Ecto neural progenitor cell (in vitro differentiated cells): Measurements from ENCODE around the gene DOK6.
"Not testable (repeated sequence)": the region's sequence is repeated elsewhere in the genome, so short reads cannot be mapped to it uniquely, and the experiment has no call there.

Source experiments
- DNase-seq: peaks from one replicate; pipeline ENCODE4 v3.0.0-alpha.2; 2018; ENCODE audit warnings: low spot score

DOK6 gene

DNA sequence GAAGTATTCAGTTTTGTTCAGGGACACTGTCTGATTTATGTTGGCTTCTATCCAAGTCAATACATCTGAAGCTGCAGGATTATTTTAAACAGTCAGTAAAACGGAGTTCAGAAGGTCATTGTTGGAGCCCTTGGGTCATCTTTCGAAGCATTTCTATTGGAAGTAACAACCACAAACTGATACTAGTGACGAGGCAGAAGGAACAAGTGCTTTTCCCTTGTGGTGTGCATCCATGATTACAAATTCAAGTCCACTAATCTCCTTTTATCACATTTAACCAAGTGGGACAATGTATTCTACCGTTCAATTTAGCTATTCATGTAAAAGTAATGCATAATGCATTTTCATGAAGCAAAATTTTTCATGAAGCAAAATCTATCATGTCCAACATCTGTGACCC, 470.0 kb downstream of the DOK6 start:
- no peak for DNase-seq

DNA sequence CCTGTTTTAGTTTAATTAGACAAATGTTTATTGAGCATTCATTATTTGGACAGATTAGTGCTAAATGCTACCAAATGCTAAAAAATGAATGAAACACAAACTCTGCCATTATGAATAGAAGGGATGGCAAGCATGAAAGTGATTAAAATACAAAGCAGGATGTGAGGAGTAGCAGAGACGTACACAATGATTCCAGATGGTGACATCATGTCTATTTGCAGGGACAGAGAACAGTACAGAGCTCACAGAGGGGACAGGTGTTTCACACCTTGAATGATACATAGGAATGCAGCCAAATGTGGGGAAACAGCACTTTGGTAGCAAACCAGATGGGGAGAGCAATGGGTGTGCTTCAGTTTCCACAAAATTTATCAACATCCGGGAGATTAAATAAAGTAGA, 470.7 kb downstream of the DOK6 start:
- DNase-seq: no peak

DNA sequence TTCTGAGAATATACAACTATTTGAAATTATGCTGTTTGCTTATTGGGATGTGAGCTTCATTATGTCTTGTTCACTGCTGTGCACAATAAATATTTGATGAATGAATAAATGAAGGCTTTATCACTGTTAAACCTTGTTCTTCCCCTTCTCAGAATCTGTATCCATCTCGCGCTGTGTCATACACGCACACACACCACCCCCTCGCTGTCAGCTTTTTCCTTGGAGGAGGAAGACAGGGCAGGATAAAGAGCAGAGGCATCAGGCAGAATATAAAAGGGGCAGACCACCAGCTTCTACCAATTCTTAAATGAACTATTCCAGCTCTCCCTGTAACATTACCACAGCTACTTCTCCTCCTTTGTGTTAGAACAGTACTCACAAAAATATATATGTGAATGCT, 472.0 kb downstream of the DOK6 start:
- DNase-seq: no peak

DNA sequence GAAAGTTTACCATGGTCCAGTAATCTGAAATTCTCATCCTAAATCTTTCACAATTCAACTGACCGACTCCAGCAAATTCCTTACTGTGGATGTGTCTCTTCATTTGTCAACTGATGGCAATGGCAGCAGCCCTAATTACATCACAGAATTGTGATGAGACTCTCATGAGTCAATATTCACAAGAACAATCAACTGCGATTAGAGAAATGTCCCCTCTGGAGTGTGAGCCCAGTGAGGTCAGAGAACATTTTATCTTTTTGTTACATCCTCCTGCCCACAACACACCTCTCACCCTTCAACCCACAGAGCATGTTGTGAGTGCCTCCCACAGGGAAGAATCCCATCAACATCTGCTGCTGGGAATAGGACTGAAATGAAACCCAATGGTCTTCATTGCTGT, 473.4 kb downstream of the DOK6 start:
- no peak for DNase-seq

DNA sequence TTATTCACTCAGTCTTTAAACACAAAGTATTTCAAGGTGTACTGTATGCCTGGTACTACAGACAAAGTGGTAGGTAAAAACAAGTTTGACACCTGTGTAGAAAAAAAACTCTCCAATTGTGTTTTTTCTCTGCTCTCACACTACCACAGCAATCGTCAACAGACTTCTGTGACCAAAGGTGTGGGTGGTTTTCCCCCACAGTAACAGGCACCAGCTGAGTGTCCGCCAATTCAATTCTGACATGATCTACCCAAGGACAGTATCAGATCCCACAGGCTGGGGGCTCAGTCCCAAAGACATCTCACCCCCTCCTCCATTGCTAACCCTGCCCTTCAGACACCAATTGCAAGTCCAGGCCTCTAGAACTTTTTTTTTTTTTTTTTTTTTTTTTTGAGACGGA, 475.8 kb downstream of the DOK6 start:
- DNase-seq: no peak

DNA sequence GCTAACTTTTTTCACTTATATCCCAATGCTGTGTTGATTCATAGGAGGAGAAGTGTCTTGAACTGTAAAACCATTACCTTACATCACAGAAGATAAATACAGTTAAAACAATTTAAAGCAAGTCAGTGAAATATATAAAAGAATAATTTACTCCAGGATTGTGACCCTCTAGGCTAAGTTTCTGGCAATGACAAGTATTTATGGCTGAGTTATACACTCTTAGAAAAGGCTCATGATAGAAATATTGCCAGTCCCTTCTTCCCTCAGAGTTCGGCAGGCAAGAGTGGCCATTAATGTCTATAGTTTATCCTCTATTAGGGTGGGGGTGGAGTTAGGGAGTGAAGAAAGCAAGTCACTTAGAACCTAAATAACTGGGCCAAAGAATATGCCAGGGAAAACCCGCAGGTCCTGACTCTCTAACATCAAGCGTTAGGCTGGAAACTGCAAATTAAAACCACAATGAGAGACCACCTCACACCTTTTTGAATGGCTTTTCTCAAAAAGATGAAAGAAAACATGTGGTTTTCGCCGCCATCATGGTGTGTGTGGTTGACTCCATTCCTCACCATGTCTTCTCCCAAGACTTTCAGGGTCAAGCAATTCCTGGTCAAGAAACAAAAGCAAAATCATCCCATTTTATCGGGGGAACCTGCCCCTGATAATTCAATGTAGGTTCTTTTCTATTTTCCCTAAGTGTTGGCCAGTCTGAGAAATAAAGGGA, 477.7 kb downstream of the DOK6 start:
- no peak for DNase-seq

DNA sequence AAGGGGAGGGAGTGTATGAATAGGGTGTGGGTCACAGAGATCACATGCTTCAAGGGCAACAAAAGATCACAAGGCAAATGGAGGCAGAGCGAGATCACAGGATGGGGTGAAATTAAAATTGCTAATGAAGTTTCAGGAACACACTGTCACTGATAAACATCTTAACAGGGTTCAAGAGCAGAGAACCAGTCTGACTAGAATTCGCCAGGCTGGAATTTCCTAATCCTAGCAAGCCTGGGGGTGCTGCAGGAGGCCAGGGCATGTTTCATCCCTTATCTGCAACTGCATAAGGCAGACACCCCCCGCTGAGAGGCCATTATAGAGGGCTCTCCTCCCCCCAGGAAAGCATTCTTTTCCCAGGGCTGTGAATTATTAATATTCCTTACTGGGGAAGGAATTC, 478.4 kb downstream of the DOK6 start:
- DNase-seq: not testable (repeated sequence)

DNA sequence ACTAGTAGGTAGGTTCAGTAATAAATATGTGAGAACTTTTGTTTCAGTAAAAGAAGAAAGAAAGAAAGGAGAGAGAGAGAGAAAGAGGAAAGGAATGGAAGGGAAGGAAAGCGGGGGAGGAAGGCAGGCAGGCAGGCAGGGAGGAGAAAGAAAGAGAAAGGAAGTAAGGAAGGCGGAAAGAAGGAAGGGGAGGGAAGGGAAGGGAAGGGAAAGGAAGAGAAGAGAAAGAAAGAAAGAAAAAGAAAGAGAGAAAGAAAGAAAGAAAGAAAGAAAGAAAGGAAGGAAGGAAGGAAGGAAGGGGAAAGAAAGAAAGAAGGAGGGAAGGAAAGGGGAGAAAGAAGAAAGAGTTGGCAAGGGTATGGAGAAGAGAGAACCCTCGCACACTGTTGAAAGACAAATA, 479.4 kb downstream of the DOK6 start:
- DNase-seq: no peak

DNA sequence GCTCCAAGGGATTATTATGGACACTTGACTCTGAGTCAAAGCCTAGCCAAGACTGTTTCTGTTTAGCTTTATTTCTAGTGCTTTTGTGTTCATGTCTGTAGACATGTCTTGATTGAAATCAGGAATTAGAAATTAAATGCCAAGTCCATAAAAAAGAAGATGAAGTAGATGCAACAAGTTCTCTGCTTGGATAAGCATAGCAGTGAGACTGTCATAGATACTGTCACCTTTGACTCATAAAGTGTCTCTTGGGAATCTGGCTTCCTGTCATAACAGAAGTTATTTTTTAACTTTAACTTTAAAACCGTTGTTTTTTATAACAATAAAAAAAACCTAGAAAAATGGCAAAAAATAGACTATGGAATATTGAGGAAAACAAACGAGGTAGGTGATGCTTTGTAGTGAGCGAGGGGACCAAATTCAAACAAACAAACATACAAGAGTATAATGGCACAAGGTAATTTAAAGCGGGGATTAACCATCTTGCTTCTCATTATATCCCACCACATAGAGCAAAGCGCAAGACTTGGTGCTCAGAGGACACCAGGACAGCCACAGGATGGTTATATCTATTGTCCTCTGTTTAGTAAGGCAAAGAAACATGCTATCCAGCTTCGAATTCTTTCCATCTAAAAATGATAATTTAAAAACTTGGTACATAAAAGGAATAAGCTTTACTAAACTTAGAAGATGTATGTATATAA, 482.4 kb downstream of the DOK6 start:
- no peak for DNase-seq

DNA sequence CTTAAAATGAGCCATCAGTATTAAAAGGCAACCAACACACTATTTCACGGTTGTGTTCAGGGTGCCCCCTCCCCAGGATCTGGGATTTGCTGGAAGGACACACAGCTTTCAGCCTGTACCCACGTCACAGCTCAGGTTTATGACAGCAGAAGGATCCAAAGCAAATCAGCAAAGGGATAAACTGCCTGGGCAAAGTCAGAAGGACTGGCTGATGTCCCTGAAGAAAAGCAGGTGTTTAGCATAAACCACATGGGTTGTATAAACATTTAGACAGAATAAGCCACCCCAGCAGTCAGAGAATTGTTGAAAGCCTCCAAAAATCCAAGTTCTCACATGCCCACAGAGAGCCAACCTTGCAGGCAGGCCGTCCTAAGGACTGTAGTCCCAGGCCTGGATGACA, 483.1 kb downstream of the DOK6 start:
- DNase-seq: no peak

DNA sequence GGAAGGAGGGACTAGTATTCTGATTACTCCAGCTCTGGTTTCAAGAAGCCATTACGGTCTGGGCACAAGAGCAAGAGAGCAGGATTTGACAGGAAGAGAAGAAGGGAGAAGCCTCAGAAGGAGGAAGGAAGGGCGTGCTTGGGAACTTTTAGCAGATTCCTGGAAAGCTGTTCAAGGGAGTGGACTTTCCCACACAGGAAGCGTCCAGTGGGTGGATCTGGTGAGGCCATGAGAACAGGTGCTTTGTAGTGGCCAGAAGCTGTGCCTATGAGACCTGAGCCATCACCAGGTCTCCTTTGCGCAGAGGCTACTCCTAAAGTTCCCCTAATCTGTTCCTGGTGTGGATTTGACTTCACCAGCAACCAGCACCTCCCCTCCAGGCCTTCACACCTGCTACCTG, 484.7 kb downstream of the DOK6 start:
- DNase-seq: no peak

DNA sequence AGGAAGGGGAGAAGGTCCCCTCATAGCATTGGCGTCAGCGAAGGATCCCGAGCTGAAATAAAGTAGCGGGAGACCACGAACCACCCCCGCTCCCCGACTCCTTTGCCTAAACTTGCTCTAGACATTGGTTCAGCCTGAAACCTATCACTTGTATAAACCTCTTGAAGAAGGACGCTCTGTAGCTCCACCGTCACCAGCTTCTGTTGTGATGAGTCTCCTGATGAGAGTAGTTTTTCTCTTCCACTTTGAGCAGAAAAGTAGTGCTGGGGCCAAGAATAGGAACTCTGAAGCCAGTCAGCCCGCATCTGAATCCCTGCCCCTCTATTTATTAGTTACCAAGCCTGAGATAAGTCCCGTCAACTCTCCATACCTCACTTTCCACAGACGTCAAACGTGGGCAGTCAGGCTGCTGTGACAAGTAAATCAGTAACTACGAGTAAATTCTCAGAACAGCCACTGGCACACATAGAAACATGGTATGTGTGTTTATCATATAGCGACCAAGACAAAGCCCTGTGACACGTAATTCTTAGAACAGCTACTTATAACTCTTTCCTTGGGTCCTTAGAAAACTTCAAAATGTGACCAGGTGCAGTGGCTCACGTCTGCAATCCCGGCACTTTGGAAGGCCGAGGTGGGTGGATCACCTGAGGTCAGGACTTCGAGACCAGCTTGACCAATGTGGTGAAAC, 485.3 kb downstream of the DOK6 start:
- no peak for DNase-seq

DNA sequence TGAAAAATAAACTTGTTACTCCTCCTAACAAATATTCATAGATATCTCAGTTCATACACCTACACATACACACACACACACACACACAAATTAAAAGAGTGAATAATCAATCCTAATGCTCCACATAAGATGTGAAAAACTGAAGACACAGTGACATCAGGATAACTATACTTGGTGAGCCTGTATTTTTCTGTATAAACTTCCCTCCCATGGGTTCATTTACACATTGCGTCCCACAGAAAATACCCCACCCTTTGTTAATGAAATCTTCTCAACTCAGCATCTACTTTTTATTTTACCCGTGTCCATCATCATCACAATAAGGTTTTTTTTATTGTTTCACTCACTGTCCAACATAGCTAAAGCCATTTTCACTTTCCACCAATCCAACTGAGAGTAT, 486.6 kb downstream of the DOK6 start:
- DNase-seq: no peak

DNA sequence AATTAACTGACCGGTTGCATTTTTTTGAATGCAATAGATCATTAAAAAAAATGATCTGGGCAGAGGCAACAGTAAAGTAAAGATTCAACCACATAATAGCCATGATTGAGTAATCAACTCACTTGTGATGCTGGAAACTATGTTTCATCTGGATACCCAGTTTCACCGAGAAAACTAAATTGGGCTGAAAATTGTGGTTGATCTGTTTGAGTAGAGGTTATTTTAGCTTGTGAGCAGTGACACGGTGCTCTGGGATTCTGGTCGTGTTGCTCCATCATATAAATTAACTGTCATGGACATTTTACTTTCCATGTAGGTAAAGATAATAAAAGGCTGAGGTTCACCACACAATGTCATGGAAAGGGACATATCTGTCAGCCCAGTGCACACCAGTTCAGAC, 488.3 kb downstream of the DOK6 start:
- no peak for DNase-seq

DNA sequence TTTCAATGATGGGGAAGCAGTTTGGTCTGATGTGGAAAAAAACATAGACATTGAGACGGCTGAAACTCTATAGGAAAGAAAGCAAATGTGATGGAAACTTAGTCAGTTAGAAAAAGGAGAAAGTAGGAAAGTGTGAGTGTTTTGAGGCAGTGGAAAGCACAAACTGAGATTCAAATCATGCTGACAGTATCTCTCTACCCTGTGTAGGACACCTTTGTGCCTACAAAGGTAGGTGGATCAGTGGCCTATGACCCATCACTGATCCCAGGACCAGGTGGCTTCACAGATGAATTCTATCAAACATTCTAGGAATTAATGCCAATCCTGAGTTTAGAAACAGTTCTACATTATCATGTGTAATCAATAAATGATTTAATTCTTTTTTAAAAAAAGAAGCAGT, 489.9 kb downstream of the DOK6 start:
- no peak for DNase-seq

DNA sequence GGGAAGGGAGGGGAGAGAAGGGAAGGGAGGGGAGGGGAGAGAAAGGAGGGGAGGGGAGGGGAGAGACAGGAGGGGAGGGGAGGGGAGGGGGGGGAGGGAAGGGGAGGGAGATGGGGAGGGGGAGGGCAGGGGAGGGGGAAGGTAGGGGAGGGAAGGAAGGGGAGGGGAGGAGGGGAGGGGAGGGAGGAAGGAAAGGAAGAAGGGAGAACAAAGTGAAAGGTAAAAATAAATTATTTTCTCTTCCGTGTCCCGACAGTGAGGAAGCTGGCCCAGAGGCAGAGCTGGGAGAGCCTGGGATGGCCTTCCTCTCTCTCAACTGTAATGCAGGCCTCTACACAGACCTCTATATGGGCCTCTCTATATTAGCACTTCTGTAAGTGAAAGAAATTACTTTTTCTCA, 493.8 kb downstream of the DOK6 start:
- no peak for DNase-seq

DNA sequence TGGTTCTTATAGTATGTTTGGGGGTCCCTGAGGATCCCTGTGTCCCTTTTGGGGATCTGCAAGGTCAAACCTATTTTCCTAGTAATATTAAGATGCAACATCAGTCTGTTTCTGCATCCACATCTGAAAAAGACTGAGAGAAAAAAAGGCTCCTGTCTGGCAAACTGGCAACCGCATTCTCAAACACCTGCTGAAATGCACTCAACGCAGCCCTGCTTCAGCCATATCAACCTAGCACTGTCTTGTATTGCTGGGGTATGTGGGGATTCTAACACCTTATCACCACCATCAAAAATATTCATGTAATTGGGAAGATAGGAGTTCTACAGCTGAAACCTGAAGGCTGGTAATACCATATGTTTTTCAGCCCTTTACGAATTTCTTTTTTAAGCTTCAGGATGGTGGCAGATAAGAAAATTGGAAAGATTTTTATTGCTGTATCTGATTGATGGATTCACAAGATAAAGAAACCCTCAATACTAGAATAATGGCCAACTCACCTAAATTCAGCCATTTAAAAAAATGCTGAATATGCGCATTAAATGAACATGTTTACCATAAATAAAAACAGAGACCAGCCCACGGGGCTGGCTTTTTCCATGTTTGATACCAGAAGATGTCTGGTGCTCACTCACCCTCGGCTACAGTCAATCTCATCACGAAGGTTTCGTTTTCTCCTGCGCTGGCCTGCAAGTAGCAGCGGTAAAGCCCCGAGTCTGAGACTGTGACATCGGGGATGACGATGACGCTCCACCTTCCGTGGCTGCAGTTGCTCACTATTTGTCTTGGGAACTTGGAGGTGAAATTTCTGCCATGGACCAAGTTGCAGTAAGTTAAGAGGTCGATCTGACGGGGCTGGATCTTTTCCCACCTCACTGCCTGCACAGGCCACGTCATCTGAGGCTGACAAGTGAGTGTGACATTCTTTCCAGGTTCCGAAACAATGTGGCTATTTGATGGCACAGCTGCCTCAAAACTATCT, 494.7 kb downstream of the DOK6 start:
- DNase-seq: no peak

DNA sequence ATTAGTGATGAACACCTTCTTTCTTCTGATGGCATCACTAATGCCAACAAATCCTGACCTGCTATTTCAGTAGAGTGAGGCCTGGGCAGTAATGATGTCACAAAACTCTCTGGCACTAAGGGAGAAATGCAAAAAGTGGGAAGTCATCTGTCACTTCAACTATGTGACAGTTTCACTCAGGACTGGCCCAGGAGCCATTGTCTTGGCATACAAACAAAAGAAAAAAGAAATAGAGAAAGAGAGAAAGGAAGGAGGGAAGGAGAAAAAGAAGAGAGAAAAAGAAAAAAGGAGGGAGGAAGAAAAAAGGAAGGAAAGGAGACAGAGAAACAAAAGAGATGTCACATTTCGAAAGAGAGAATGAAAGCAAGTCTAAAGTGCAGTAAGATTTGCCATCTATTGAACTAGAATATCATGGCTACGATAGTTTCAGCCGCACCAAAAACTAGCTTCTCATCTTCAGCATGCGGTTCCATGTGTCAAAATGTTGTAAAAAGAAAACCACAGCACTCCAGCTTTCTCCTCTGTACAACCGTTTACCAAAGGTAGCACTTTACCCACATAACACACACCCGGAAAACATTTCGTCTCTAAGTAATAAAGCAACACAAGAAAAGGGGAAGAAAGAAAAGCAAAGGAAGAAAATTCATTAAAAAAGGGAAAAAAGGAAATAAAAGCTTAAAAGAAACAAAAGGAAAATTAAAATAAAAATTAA, 496.9 kb downstream of the DOK6 start:
- DNase-seq: no peak

DNA sequence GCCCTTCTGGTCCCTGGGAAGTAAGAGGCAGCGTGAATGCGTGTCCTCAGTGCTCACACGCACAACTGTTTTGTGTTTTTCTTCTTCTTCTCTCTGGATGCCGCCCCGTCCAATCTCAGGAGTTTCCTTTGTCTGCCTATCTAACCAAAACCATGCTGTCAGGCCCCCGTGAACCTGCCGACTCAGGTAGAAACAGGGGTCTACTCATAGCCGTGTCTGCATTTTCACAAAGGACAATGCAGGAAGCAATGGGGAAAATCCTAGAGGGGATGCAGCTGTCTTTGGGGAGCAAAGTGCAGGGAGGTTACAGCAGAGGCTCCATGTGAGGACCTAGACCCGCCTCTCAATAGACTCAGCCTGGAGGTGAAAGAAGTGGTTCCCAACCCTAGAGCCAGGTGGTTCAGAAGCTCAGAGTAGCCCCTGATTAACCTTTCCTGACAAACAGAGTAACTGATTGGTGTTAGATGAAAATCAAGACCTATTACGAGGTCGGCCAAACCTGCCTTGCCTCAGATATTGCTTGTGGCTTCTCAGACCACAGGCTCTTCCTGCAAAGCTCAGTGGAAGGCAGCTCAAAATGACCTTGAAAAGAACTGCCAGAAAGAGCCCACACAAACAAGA, 497.7 kb downstream of the DOK6 start:
- DNase-seq: no peak
